ENCODE data around the gene UVRAG.

DNA sequence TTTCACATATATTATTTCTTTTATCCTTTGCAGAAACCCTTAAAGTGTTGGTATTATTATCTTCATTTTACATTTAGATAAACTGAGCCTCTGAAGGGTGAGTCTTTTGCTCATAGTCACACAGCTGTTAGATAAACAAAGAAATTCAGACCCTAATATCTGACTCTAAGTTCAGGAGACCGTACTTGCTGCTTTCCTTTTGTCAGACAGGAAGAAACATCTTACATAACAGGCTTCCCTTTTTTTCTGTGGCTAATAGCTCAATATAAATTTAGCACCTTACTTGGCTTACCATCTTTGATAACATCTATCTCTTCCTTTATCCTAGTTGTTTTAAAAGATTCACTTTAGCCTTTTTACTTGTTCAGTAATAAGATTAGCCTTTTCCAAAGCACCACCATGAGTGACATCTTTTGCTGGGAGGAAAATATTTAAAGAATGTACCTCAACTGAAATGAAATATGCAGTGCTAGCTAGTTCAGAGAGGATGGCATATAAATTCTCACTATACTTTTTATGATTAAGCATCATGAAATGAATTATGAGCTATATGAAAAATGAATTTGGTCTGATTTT, 262.7 kb downstream of the UVRAG start:
- TF ChIP-seq, protein P1, sequence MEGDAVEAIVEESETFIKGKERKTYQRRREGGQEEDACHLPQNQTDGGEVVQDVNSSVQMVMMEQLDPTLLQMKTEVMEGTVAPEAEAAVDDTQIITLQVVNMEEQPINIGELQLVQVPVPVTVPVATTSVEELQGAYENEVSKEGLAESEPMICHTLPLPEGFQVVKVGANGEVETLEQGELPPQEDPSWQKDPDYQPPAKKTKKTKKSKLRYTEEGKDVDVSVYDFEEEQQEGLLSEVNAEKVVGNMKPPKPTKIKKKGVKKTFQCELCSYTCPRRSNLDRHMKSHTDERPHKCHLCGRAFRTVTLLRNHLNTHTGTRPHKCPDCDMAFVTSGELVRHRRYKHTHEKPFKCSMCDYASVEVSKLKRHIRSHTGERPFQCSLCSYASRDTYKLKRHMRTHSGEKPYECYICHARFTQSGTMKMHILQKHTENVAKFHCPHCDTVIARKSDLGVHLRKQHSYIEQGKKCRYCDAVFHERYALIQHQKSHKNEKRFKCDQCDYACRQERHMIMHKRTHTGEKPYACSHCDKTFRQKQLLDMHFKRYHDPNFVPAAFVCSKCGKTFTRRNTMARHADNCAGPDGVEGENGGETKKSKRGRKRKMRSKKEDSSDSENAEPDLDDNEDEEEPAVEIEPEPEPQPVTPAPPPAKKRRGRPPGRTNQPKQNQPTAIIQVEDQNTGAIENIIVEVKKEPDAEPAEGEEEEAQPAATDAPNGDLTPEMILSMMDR (IDR thresholded peaks at IDR 0.05) = no peak
- no peak for TF ChIP-seq EZH2 (IDR thresholded peaks at IDR 0.05; ENCODE audit: borderline replicate concordance, insufficient read depth, low read depth, low read length, poor library complexity, severe bottlenecking)
